ENCODE measurements around the gene CHID1.

CHID1 gene

DNA sequence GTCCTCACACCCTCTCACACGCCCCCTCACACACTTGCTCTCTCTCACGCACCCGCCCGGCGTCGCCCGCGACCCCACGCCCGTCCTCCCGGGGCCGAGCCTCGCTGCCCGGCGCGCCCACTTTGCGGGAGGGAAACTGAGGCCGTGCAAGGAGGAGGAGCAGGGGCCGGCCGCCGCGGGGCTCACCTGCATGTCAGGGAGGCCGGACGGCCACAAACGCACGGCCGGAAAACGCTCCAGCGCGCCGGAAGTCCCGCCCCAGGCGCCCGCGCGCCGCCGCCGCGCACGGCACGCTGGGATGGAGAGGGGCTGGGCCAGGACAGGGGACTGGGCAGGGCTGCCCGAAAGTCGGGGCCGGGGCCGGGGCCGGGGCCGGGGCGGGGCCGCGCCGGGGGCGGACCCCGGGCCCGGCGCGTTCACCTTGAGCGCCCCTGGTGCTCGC, at the start of gene CHID1:
Gene CHID1, minus strand, starts transcription at position 222 of the 442 bp plus-strand sequence. CDS start 5,994 bp downstream, outside the sequence.
- Histone ChIP-seq H3K27me3 (ENCODE audit: control insufficient read depth, insufficient read depth, low read length) (no peaks in the 10 kb centered on the region), H3K27ac (ENCODE audit: low read depth, low read length) (peak within 1 kb of the TSS; percentile 92), H3K9ac (ENCODE audit: low read length) (peak within 1 kb of the TSS; percentile 47), H3K4me3 (ENCODE audit: low read length) (peak within 1 kb of the TSS; percentile 82), H3K4me1 (ENCODE audit: control insufficient read depth, insufficient read depth, low read length) (peaks cover 4% of the 10 kb centered on the region), H3K36me3 (ENCODE audit: control insufficient read depth, insufficient read depth, low read length) (no peaks in the 10 kb centered on the region)

DNA sequence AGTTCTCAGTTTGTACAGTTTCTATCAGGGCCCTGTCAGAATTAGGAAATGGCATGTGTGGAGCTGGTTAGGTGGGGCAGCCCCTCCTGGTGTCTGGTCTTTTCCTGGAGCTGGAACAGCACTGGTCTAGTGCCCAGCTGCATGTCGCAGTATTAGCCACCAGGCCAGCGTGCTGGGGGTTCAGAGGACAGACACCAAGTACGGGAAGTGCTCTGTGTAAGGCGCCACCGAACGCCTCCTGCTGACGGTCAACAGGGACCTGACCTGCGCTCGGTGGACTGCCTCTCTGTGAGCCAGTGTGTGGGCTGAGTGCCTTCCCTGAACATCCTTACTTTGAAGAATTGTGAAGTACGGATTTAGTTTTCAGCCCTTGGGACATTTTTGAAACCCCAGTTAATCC, 49.0 kb upstream of the CHID1 start:
- H3K9ac ChIP-seq (ENCODE audit: low read length) = no peak overlapping the region
- peaks cover 3% of the 10 kb centered on the region for H3K36me3 ChIP-seq (ENCODE audit: control insufficient read depth, insufficient read depth, low read length)
- no peak overlapping the region for H3K27ac ChIP-seq (ENCODE audit: low read depth, low read length)
- no peak overlapping the region for H3K4me3 ChIP-seq (ENCODE audit: low read length)
- H3K27me3 ChIP-seq (ENCODE audit: control insufficient read depth, insufficient read depth, low read length) = no peaks in the 10 kb centered on the region
- H3K4me1 ChIP-seq (ENCODE audit: control insufficient read depth, insufficient read depth, low read length) = no peaks in the 10 kb centered on the region

DNA sequence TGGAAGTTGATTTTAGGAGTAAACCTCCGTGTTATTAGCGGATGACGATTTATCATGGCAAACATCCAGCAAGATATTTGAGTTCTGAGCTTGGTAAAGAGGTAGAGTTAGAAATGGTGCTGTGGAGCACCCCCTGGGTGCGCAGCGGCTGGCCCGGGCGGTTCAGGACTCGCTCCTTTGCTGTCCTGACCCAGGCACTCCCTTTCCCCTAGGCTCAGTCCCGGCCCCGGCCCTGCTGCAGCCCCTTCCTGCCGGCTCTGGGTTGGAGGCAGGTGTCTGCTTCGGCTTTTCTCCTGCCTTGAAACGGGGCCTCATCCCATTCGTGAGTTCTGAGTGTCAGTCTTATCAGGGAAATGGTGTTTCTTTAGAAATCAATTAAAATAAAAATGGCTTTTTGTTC, 48.4 kb upstream of the CHID1 start:
- H3K27me3 ChIP-seq (ENCODE audit: control insufficient read depth, insufficient read depth, low read length) = no peaks in the 10 kb centered on the region
- H3K27ac ChIP-seq (ENCODE audit: low read depth, low read length) = no peak overlapping the region
- H3K36me3 ChIP-seq (ENCODE audit: control insufficient read depth, insufficient read depth, low read length) = peaks cover 3% of the 10 kb centered on the region

DNA sequence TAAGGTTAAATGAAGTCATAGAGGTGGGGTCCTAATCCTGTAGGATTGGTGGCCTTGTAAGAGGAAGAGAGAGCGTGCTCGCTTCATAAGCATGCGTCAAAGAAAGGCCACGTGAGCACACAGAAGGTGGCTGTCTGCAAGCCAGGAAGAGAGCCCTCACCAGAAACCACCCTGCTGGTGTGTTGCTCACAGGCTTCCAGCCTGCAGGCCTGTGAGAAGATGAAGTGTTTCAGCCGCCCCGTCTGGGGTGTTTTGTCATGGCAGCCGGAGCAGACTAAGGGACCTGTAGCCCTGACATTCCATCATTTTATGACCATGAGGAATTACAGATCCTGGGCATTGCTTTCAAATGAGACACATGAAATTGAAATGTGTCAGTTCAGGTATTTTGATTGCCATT, 47.5 kb upstream of the CHID1 start:
- Histone ChIP-seq H3K4me3 (ENCODE audit: low read length) (no peak overlapping the region), H3K4me1 (ENCODE audit: control insufficient read depth, insufficient read depth, low read length) (no peaks in the 10 kb centered on the region), H3K9ac (ENCODE audit: low read length) (no peak overlapping the region), H3K36me3 (ENCODE audit: control insufficient read depth, insufficient read depth, low read length) (peaks cover 3% of the 10 kb centered on the region), H3K27ac (ENCODE audit: low read depth, low read length) (no peak overlapping the region), H3K27me3 (ENCODE audit: control insufficient read depth, insufficient read depth, low read length) (no peaks in the 10 kb centered on the region)

More for the DNA sequence above, 48.4 kb upstream of the CHID1 start:
- Histone ChIP-seq H3K9ac (ENCODE audit: low read length) (no peak overlapping the region), H3K4me1 (ENCODE audit: control insufficient read depth, insufficient read depth, low read length) (no peaks in the 10 kb centered on the region), H3K4me3 (ENCODE audit: low read length) (no peak overlapping the region)

DNA sequence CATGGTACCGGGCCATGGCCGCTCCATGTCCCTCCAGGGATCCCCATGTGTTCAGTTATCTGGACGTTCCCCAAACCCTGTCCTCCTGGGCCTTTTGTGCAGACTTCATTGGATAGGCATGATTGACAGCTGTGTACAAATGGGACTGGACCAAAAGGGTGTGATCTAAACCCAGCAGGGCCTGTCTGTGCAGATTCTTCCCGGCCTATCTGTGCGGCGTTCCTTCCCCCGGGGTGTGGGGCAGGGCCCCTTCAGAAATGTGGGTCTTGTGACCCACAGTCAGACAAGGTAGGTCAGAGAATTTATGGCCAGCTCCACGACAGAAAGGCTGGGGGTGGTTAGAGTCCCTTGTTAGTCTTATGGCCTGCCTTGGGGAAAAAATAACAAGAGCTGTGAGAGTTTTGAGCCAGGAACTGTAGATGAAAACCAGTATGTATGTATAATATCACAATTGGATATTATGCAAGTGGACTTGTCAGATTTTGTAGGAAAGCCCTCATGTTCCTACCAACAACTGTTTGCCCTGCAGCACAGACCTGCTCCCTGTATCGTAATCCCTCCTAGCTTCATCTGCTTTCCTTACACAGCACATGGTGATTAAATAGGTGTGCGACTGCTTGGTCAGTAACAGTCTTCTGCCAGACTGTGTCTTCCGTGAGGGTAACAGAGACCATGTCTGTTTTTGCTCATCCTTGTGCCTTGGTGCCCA, 46.8 kb upstream of the CHID1 start:
- no peak overlapping the region for H3K27ac ChIP-seq (ENCODE audit: low read depth, low read length)
- H3K4me1 ChIP-seq (ENCODE audit: control insufficient read depth, insufficient read depth, low read length) = no peaks in the 10 kb centered on the region
- H3K36me3 ChIP-seq (ENCODE audit: control insufficient read depth, insufficient read depth, low read length) = peaks cover 3% of the 10 kb centered on the region
- H3K27me3 ChIP-seq (ENCODE audit: control insufficient read depth, insufficient read depth, low read length) = no peaks in the 10 kb centered on the region
- H3K4me3 ChIP-seq (ENCODE audit: low read length) = no peak overlapping the region
- no peak overlapping the region for H3K9ac ChIP-seq (ENCODE audit: low read length)

DNA sequence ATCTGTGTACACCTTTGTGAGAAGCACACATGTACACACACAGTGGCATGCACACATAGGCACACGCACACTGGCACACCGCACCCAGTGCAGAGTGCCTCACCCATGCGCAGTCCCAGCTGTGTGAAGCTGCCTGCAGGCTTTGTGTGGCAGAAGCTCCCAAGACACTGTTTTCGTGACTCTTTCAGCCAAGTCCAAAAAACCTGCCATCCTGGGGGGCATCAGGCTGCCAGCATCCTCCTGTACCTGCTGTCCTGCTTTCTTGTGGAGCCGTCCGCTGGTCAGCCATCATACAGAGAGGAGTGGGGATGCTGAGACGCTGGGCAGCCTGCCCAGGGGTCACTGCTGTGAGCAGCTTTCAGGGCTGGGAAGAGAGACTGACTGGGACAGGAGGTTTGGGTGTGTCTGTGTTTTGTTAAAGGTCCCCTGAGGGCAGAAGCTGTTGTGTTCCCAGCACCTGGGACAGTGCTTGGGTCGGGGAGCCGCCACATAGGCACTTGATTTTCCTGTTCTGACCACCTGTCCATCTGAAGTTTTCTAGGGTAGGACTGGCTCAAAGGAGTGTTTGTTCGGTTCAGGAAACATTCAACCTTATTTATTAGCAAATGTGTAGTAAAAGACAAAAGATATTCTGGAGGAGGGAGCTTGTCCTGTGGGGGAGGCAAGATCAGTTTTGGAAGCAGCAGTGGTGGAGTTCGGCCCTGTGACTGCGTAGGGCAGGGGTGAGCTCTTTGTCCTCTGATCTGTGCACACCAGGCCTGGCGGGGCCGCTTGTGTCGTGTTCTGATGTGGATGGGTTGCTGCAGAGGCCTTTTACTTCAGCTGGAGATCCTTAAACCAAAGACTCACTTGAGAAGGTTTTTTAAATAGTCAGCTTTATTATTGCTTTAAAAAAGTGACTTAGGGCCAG, 44.8 kb upstream of the CHID1 start:
- H3K27me3 ChIP-seq (ENCODE audit: control insufficient read depth, insufficient read depth, low read length) = no peaks in the 10 kb centered on the region
- H3K36me3 ChIP-seq (ENCODE audit: control insufficient read depth, insufficient read depth, low read length) = no peaks in the 10 kb centered on the region
- no peaks in the 10 kb centered on the region for H3K4me1 ChIP-seq (ENCODE audit: control insufficient read depth, insufficient read depth, low read length)
- H3K9ac ChIP-seq (ENCODE audit: low read length) = no peak overlapping the region
- H3K27ac ChIP-seq (ENCODE audit: low read depth, low read length) = no peak overlapping the region
- peak overlapping the region; percentile 22 for H3K4me3 ChIP-seq (ENCODE audit: low read length)

DNA sequence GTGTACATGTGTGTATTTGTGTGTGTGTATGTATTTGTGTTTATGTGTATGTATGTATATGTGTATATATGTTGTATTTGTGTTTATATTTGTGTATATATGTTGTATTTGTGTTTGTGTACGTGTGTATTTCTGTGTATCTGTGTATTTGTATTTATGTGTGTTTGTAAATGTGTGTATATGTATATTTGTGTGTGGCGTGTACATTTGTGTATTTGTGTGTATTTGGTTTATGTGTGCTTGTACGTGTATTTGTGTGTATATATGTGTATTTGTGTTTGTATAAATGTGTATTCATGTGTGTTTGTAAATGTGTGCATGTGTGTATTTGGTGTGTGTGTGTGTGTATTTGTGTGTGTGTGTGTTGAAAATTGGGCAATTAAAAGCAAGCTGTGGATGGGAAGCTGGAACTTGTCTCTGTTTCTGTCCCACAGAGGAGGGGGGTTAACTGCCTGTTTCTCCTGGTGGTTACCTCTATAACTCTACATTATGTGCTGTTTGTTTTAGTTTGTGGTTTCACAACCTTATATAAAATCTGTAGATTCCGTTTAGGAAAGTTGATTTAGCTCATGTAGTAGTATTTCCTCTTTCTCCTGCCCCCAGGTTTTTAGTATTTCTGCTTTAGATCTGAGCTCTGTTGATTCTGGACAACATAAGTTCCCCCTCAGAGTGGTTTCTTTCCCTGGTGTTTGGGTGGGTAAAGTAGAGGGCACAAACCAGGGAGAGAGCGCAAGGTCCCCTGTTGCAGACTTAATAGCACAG, 44.0 kb upstream of the CHID1 start:
- Histone ChIP-seq H3K4me3 (ENCODE audit: low read length) (peak overlapping the region; percentile 22), H3K4me1 (ENCODE audit: control insufficient read depth, insufficient read depth, low read length) (no peaks in the 10 kb centered on the region), H3K36me3 (ENCODE audit: control insufficient read depth, insufficient read depth, low read length) (no peaks in the 10 kb centered on the region), H3K27me3 (ENCODE audit: control insufficient read depth, insufficient read depth, low read length) (no peaks in the 10 kb centered on the region), H3K27ac (ENCODE audit: low read depth, low read length) (no peak overlapping the region), H3K9ac (ENCODE audit: low read length) (no peak overlapping the region)

DNA sequence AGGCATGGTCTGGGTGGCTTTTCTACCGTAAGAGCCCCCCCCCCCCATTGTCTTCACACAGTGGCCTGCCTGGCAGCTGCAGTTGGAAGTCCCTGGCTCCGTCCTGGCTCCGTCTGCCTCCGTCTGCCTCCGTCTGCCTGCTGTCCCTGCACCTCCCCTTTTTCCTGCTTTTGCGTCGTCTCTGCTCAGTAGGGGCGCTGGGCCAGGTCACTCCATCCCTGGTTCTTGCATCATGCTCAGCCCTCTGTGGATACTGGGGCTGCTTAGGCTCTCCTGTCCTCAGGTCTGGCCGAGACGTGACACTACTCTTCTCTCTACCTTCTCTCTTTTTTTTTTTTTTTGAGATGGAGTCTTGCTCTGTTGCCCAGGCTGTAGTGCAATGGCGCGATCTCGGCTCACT, 42.9 kb upstream of the CHID1 start:
- Histone ChIP-seq H3K27ac (ENCODE audit: low read depth, low read length) (no peak overlapping the region), H3K36me3 (ENCODE audit: control insufficient read depth, insufficient read depth, low read length) (no peaks in the 10 kb centered on the region), H3K27me3 (ENCODE audit: control insufficient read depth, insufficient read depth, low read length) (no peaks in the 10 kb centered on the region), H3K4me1 (ENCODE audit: control insufficient read depth, insufficient read depth, low read length) (no peaks in the 10 kb centered on the region), H3K9ac (ENCODE audit: low read length) (no peak overlapping the region), H3K4me3 (ENCODE audit: low read length) (no peak overlapping the region)

DNA sequence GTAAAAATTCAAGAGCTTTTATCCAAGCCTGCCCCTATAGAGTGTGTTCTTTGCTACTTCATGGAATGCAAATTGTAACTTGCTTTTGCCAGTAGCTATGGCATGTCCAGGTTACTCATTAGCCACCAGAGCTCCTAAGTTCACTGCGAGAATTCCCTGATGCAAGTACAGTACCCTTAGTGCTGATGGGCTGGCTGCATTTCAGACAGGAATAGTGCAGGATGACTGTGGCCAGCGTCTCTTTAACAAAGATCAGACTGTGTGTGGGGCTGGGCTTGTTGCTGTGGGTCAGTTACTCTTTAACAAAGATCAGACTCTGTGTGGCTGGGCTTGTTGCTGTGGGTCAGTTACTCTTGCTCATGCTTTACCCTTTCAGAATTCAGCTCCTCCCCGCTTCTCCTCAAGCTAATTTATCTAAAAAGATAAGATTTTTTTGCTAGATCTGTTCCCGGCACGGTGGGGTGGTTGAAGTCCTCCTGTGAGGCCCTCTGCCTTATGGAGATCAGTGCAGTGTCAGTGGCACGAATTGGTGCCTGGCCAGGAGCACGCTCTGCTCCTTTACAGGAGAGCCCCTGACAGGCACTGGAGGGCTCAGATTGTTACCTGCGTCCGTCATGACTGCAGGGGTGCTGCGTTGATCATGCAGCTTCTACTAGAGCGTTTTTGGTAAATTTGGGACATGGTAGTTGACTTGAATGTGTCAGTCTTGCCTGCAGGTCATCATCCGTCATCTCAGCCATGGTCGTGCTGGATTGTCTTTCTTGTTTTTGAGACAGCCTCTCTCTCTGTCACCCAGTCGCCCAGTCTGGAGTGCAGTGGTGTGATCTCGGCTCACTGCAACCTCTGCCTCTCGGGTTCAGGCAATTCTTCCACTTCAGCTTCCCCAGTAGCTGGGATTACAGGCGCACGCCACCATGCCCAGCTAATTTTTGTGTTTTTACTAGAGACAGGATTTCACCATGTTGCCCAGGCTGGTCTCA, 42.1 kb upstream of the CHID1 start:
- Histone ChIP-seq H3K9ac (ENCODE audit: low read length) (no peak overlapping the region), H3K4me1 (ENCODE audit: control insufficient read depth, insufficient read depth, low read length) (no peaks in the 10 kb centered on the region), H3K36me3 (ENCODE audit: control insufficient read depth, insufficient read depth, low read length) (no peaks in the 10 kb centered on the region), H3K27ac (ENCODE audit: low read depth, low read length) (no peak overlapping the region), H3K27me3 (ENCODE audit: control insufficient read depth, insufficient read depth, low read length) (no peaks in the 10 kb centered on the region), H3K4me3 (ENCODE audit: low read length) (no peak overlapping the region)

DNA sequence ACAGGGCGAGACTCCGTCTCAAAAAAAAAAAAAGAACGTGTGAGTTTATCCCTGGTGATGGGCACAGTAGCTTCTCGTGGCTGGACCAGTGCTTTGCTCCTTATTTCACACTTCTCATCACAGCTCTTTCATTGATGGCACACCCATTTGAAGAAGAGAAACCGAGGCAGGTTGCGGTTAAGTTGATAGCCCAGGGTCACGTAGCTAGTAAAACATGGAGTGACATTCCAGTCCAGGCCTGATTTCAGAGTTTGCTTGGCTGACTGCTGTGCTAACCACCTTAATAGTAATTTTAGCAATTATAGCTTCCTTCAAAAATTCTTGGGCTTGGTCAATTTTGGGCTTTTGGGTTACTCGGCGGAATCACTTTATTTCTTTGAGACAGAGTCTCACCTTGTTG, 40.9 kb upstream of the CHID1 start:
- no peak overlapping the region for H3K27ac ChIP-seq (ENCODE audit: low read depth, low read length)
- no peaks in the 10 kb centered on the region for H3K36me3 ChIP-seq (ENCODE audit: control insufficient read depth, insufficient read depth, low read length)
- no peaks in the 10 kb centered on the region for H3K4me1 ChIP-seq (ENCODE audit: control insufficient read depth, insufficient read depth, low read length)
- H3K9ac ChIP-seq (ENCODE audit: low read length) = no peak overlapping the region
- no peaks in the 10 kb centered on the region for H3K27me3 ChIP-seq (ENCODE audit: control insufficient read depth, insufficient read depth, low read length)
- no peak overlapping the region for H3K4me3 ChIP-seq (ENCODE audit: low read length)

DNA sequence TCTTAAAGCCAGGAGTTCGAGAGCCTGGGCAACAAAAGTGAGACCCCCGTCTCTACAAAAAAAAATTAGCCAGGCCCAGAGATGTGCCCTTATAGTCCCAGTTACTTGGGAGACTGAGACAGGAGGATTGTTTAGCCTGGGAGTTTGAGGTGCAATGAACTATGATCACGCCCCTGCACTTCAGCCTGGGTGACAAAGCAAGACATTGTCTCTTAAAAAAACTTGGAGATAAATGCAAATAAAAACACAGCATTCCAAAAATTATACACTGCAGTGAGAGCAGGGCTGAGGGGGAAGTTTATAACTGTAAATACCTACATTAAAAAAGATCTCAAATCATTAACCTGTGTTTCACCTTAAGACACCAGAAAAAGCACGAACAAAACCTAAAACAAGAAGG, 37.1 kb upstream of the CHID1 start:
- H3K4me3 ChIP-seq (ENCODE audit: low read length) = no peak overlapping the region
- peaks cover 13% of the 10 kb centered on the region for H3K36me3 ChIP-seq (ENCODE audit: control insufficient read depth, insufficient read depth, low read length)
- H3K27ac ChIP-seq (ENCODE audit: low read depth, low read length) = no peak overlapping the region

More for the DNA sequence above, 37.1 kb upstream of the CHID1 start:
- H3K27me3 ChIP-seq (ENCODE audit: control insufficient read depth, insufficient read depth, low read length) = no peaks in the 10 kb centered on the region
- H3K4me1 ChIP-seq (ENCODE audit: control insufficient read depth, insufficient read depth, low read length) = no peaks in the 10 kb centered on the region
- no peak overlapping the region for H3K9ac ChIP-seq (ENCODE audit: low read length)
